ENCODE data around the gene NT5C3B. TPM values are rescaled to one million over a fixed set of nuclear protein-coding genes. Genes with fewer than 3 reads are reported as not detected.

NT5C3B gene
- total and polyA plus RNA-seq, 2 experiments from 2014 or later = 47.7 to 87.8 TPM

GRCh38 chr17:41865596-41865893 is 29.5 kb upstream of the NT5C3B start:
- H3K4me1 ChIP-seq (ENCODE audit: insufficient read depth) = peaks cover 9% of the 10 kb centered on the region
- H3K36me3 ChIP-seq (replicated peaks; ENCODE audit: insufficient read depth, low read depth) = no peaks in the 10 kb centered on the region
- H3K9me3 ChIP-seq (ENCODE audit: low read depth) = no peaks in the 10 kb centered on the region
- peak overlapping the region; percentile 36 for H3K27ac ChIP-seq
- no peak overlapping the region for H3K4me3 ChIP-seq
- H2AFZ ChIP-seq = peak overlapping the region; percentile 39
- no peaks in the 10 kb centered on the region for H3K9me2 ChIP-seq (replicated peaks; ENCODE audit: insufficient read depth)
- 14% methylated on average over 10 of the region's 10 CpGs for WGBS (ENCODE audit: low lambda C conversion rate, missing lambda C conversion rate)
- H3K4me2 ChIP-seq = peak overlapping the region; percentile 71
- peaks cover 42% of the 10 kb centered on the region for H3K79me2 ChIP-seq
- no peak for DNase-seq (ENCODE audit: low spot score)
- peaks cover 37% of the 10 kb centered on the region for H4K20me1 ChIP-seq (ENCODE audit: insufficient read depth, poor library complexity, severe bottlenecking)
- no peaks in the 10 kb centered on the region for H3K27me3 ChIP-seq
- TF ChIP-seq EZH2 (IDR thresholded peaks at IDR 0.05; ENCODE audit: borderline replicate concordance) (no peak), CTCF (IDR thresholded peaks at IDR 0.05; ENCODE audit: poor library complexity) (no peak), EZH2phosphoT487 (IDR thresholded peaks at IDR 0.05; ENCODE audit: low read depth, severe bottlenecking, unreplicated experiment) (no peak)

- H2AFZ ChIP-seq = peak within 1 kb of the TSS; percentile 93
- TF ChIP-seq EZH2phosphoT487 (IDR thresholded peaks at IDR 0.05; ENCODE audit: low read depth, severe bottlenecking, unreplicated experiment) = no peak
- TF ChIP-seq CTCF (IDR thresholded peaks at IDR 0.05; ENCODE audit: poor library complexity) = no peak
- no peak for TF ChIP-seq EZH2 (IDR thresholded peaks at IDR 0.05; ENCODE audit: borderline replicate concordance)
- peaks cover 47% of the 10 kb centered on the region for H3K79me2 ChIP-seq
- DNase-seq (ENCODE audit: low spot score) = peak; percentile 96
- peak within 1 kb of the TSS; percentile 96 for H3K4me2 ChIP-seq
- no peaks in the 10 kb centered on the region for H3K36me3 ChIP-seq (replicated peaks; ENCODE audit: insufficient read depth, low read depth)
- H3K4me1 ChIP-seq (ENCODE audit: insufficient read depth) = peaks cover 9% of the 10 kb centered on the region
- peaks cover 41% of the 10 kb centered on the region for H4K20me1 ChIP-seq (ENCODE audit: insufficient read depth, poor library complexity, severe bottlenecking)
- H3K9me3 ChIP-seq (ENCODE audit: low read depth) = no peaks in the 10 kb centered on the region
- peak within 1 kb of the TSS; percentile 90 for H3K4me3 ChIP-seq
- H3K27me3 ChIP-seq = no peaks in the 10 kb centered on the region
- WGBS (ENCODE audit: low lambda C conversion rate, missing lambda C conversion rate) = under 1% methylated on average over 89 of the region's 90 CpGs
- no peaks in the 10 kb centered on the region for H3K9me2 ChIP-seq (replicated peaks; ENCODE audit: insufficient read depth)
- H3K27ac ChIP-seq = peak within 1 kb of the TSS; percentile 94
These were observed 29.0 kb upstream of the NT5C3B start, which contains the start of gene KLHL11 for GRCh38 chr17:41864836-41865595. TSS of gene KLHL11 (minus strand) at chr17:41865423. CDS start at chr17:41865370, 53 bp downstream.

GRCh38 chr17:41864498-41864835 is 28.4 kb upstream of the NT5C3B start:
- 0% methylated on average over 14 of the region's 25 CpGs for WGBS (ENCODE audit: low lambda C conversion rate, missing lambda C conversion rate)
- no peak for DNase-seq (ENCODE audit: low spot score)
- TF ChIP-seq EZH2phosphoT487 (IDR thresholded peaks at IDR 0.05; ENCODE audit: low read depth, severe bottlenecking, unreplicated experiment) (no peak), CTCF (IDR thresholded peaks at IDR 0.05; ENCODE audit: poor library complexity) (no peak), EZH2 (IDR thresholded peaks at IDR 0.05; ENCODE audit: borderline replicate concordance) (no peak)
- no peaks in the 10 kb centered on the region for H3K9me3 ChIP-seq (ENCODE audit: low read depth)
- peak overlapping the region; percentile 94 for H3K27ac ChIP-seq
- peak overlapping the region; percentile 96 for H3K4me2 ChIP-seq
- no peaks in the 10 kb centered on the region for H3K27me3 ChIP-seq
- H3K79me2 ChIP-seq = peaks cover 52% of the 10 kb centered on the region
- no peaks in the 10 kb centered on the region for H3K36me3 ChIP-seq (replicated peaks; ENCODE audit: insufficient read depth, low read depth)
- H3K4me1 ChIP-seq (ENCODE audit: insufficient read depth) = peaks cover 9% of the 10 kb centered on the region
- peak overlapping the region; percentile 90 for H3K4me3 ChIP-seq
- H2AFZ ChIP-seq = peak overlapping the region; percentile 93
- H3K9me2 ChIP-seq (replicated peaks; ENCODE audit: insufficient read depth) = no peaks in the 10 kb centered on the region
- peaks cover 47% of the 10 kb centered on the region for H4K20me1 ChIP-seq (ENCODE audit: insufficient read depth, poor library complexity, severe bottlenecking)
